Umbilical cord (tissue), 2 donors: ENCODE results near the gene ACTL8. TPM values are rescaled to one million over a fixed set of nuclear protein-coding genes. Genes with fewer than 3 reads are reported as not detected.
"Not testable (repeated sequence)": the region's sequence is repeated elsewhere in the genome, so short reads cannot be mapped to it uniquely, and the experiment has no call there.

ENCODE experiments used
- DNase-seq: peaks from one replicate; pipeline ENCODE4 v3.0.0-alpha.2; 2015; ENCODE audit warnings: low spot score
- total RNA-seq: library from RNA; depleted of rRNA; stranded (reverse); fragments of >200 nt; gene quantifications from one replicate; pipeline ENCODE4 v1.2.3, GENCODE V29; 2014; ENCODE audit warnings: low replicate concordance; ENCODE audit not compliant: insufficient read depth

The ACTL8 gene
- total RNA-seq, 1 donor from 2014 or later = 1.2 TPM

- DNase-seq = no peak
These were observed 19.8 kb upstream of the ACTL8 start for GRCh38 chr1:17735348-17735747.

GRCh38 chr1:17735793-17736192 lies 19.3 kb upstream of the ACTL8 start:
- DNase-seq = no peak

GRCh38 chr1:17736625-17737024 lies 18.5 kb upstream of the ACTL8 start:
- no peak for DNase-seq

DNA sequence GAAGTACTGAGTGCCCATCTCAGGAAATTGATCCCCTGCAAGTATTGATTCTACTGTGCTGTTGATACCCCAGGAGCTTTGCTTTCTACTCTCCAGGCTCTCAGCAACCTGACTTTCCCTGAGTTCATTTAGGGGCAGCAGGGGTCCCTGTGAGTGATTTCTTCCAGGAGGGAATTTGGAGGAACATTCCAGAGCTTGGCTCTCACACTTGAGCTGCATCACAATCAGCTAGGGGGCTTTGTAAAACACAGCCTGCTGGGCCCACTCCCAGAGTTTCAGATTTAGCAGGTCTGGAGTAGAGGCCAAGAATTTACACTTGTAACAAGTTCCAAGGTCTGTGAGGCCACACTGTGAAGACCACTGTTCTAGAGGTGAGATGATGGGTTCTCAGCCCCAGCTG lies 16.1 kb upstream of the ACTL8 start:
- DNase-seq = no peak

GRCh38 chr1:17741052-17741451 lies 14.1 kb upstream of the ACTL8 start:
- no peak for DNase-seq

DNA sequence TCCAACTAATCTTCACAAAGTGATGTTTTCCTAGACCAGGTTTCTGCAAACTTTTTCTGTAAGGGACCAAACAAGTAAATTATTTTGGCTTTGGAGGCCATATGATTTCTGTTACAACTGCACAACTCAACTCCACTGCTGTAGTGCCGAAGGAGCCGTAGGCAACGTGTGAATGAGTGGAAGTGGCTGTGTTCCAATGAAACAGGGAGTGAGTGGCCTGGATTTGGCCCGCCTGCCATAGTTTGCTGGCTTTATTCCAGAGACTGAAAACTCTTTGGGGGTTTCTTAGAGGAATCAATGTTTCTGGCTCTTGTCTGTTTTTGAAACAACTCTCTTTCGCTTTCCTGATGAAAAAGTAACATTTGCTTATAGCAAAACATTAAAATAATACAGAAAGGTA lies 12.6 kb upstream of the ACTL8 start:
- DNase-seq = peak; percentile 53

- peak; percentile 3 for DNase-seq
These were observed 12.0 kb upstream of the ACTL8 start for GRCh38 chr1:17743008-17743647.

- DNase-seq = no peak
These were observed 11.2 kb upstream of the ACTL8 start for GRCh38 chr1:17743925-17744324.

DNA sequence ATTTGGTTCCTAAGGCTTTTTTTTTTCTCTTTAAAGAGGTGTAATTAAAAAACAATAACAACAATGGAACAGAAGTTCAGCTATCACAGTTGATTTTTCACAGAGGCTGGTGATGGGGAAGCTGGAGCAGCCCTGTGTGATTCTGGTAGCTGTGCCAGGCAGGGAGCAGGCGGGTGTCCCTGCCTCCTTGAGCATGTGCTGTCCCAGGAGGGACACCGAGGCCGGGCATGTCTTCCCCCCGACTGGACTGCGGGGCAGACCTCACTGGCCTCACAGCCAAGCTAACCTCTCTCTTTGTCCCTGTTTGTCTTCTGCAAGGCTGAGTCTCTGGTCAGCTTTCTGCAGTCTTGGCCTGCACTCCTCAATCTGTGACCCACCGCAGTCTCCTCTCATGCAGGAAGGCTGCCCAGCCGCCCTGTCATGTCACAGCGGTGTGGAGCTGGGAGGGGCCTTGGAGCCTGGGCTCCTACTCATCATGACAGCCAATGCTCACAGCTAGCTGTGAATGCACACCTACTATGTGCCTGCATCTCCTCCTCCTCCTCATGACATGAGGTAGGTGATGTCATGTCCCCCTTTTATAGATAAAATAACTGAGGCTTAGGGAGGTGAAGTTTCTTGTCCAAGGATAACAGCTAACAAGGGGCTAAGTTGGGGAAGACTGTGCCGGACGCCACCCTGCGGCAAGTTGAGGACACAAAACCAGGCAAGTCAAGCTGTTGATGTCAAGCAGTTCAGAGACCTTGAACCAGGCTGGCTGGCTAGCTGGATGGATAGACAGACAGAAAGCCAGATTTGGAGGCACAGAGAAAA lies 10.3 kb upstream of the ACTL8 start:
- no peak for DNase-seq

DNA sequence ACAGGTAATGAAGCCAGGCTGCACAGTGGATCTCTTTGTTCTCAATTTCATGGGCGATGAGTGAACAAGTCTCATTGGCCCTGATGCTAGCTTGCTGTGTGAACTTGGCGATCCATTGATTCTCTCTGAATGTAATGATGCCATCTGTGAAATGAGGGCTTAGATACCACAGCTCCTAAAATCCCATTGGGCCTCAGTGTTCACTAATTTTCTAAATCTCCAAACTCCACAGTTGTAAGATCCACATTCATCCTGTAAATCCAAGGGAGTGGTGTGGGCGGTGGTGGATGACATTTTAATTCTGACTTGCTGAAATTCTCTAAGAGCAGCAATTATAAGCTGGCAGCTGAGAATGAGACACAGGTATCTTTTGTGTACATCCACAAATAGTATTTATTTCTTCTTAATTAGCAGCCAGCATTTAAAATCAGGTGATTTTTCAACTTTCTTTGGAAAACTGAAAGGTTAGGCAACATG lies 9.6 kb upstream of the ACTL8 start:
- DNase-seq = no peak

GRCh38 chr1:17746281-17746680 lies 8.9 kb upstream of the ACTL8 start:
- not testable (repeated sequence) for DNase-seq

GRCh38 chr1:17746920-17747319 lies 8.2 kb upstream of the ACTL8 start:
- DNase-seq = no peak

DNA sequence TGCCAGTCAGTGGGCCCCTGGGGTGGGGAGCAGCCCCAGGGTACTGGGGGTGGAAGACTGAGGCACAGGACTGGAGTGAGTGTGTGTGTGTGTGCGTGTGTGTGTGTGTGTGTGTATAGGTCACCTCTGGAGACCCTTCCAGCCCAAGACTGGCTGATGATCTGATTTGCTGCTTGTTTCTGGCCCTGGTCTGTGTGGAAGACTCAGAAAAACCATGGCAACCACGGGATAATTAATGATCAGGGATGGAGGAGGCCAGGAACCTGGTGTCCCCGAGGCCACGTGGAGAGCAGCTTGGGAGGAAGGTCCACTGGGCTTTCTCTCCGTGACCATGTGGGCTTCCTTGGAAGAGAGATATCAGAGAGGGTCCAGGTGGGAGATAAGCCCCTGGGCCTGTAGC lies 4.8 kb upstream of the ACTL8 start:
- no peak for DNase-seq

GRCh38 chr1:17752356-17752755 lies 2.8 kb upstream of the ACTL8 start:
- no peak for DNase-seq

DNA sequence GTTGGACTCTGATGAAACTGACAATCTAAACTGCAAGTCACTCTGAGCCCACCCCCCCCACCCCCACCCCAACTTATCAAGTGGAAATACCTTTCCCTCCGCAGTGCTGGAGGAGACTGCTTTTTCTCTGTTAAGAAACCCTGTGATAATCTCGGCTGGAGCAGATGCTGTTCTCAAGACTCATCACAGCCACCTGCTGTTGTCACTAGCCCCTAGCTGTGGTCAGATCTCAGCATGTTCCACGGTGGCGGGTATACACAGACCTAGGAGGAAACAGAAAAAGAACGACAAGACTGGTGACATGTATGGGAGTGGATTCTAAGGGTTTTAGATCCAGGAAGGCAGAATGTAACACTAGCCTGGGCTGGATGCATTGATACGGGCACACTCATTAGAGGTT lies 2.3 kb downstream of the ACTL8 start:
- DNase-seq = no peak

DNA sequence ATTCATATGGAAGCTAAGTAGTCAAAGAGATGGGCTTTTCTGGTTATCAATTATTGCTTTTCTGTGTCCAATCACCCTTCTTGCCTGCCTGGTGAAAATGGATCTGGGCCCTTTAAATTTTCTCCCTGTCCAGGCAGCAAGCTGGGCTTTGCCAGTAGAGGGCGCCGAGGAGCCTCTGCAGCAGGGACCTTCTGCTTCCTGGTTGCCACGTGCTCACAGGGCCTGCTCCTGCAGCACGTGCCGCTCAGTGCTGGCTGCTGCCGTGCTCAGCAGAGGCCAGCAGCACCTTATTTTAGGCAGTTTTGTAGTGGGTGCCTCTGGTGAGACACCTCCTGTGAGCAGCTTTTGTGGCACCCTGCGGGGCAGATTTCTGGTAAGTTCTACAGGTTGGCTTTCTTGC lies 4.0 kb downstream of the ACTL8 start:
- no peak for DNase-seq

- DNase-seq = no peak
These were observed 7.2 kb downstream of the ACTL8 start for GRCh38 chr1:17762313-17762712.

DNA sequence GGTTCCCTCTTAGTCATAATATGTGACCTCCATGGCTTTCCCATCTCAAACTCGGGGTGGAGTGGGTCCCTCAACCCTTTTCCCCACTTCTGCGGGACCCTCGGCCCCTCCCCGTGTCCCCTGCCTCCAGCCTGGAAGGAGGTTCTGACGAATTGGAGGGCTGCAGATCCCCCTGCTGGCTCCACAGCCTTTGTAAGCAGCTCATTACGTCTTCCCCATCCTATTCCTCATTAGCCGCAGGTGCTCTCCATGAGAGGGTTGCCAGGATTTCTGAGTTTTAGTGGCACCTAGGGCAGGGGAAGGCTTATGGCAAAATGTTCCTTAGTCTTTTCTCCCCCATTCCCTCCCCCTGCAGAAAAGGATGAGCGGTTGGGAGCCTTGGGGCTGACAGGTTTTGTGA lies 8.3 kb downstream of the ACTL8 start:
- DNase-seq = no peak

DNA sequence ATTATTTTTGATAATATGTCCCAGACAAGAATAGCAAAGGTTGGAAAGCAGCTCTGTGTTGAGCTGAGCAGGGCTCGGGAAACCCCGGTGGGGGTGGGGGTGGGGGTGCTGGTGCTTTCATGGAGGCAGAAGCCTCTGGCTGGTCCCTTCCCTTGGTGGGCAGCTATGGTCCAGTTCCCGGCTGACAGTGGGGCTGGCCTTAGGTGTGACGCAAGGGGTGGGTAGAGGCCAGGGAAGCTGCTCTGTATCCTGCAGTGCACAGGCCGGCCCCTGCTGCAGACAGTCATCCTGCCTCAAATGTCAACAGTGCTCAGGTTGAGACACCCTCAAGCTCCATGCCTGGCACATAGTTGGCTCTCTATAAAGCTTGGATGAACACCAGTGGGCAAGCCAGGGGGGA lies 8.9 kb downstream of the ACTL8 start:
- no peak for DNase-seq

DNA sequence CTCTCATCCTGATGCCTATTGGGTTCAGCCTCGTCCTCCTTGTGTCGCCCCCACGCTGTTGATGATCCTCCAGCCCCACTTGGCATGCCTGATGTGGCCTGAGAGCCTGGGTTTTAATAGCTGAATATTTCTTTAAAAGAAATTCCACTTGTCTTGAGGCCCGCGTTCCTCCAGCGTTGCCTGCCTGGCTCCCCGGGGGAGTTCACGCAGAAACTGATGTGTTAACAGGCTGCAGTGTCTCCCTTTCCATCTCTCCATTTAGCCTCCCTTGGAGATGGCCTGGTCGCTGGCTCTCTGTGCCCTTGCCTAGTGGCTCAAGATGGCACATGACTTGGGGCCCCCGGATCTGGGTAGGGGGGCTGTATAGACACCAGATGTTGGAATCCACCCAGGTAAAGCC lies 9.5 kb downstream of the ACTL8 start:
- no peak for DNase-seq

- peak; percentile 33 for DNase-seq
These were observed 10.6 kb downstream of the ACTL8 start for GRCh38 chr1:17765444-17766411.

DNA sequence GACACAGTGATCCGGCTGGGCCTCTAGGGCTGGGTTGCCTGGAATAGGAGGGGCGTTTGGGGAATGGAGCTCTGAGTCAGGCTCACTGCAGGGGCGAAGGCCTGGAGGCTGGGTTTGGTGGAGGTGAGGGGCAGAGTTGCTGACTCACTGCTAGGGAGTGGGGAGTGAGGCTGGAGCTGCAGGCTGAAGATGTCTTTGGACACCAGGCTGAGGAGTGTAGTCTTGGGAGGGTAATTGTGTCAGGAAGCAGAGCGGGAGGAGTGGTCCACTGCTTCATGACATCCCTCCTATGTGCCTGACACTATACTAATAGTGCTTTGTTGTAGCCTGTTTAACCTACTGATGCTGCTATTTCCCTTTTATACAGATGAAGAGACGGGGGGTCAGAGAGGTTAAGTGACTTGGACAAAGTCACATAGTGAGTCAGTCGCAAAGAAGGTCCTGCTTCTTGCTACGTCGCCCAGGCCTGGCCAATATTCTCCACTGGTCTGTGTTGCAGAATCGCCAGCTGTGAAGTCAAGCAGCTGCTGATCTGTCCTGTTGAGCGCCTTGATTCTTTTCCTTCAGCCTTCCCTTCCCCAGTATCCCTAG lies 13.6 kb downstream of the ACTL8 start:
- DNase-seq = peak; percentile 78
